ENCODE measurements around the gene C19orf81.
A peak's percentile ranks its signal among the peaks of the same experiment; 100 is the strongest.

Gene C19orf81

DNA sequence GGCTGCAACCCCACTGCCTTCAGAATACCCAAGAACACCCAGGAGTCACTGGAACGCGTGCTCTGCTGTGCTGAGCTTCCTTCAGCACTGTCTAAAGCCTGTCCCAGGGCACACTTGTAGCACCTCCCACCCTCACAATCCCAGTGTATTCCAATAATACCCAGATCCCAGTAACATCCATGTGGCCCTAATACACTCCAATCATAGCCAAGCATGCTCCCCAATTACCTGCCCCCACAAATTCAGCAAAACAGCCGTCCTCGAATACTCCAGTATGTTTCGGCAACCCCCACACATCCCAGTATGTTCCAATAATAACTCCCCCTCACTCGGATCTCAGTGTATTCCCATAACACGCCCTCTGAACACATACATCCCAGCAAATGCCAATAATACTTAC is 41.2 kb downstream of the C19orf81 start:
- DNase-seq, result no peak

- DNase-seq, result no peak
Observed at GRCh38 chr19:50693064-50693975, 44.1 kb downstream of the C19orf81 start.

DNA sequence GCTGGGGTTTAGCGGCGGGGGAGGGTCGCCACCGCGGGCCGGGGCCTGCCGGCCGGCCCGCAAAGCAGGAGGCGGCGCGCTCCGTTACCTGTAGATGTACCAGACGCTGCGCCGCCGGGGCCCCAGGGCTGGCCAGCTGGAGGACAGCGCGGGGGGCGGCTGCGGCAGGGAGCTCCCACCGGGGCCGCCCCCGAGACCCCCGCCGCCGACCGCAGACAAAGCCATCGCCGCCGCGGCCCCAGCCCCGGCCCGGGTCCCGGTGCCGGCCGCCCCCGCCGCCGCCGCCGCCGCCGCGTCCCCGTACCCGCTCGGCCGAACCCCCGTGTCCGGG is 45.5 kb downstream of the C19orf81 start:
- DNase-seq, result no peak

GRCh38 chr19:50695251-50696093 is 46.2 kb downstream of the C19orf81 start:
- DNase-seq, result no peak

- DNase-seq, result no peak
Observed at GRCh38 chr19:50696094-50696483, 46.8 kb downstream of the C19orf81 start.

- DNase-seq, result no peak
Observed at GRCh38 chr19:50697414-50698124, 48.3 kb downstream of the C19orf81 start.

GRCh38 chr19:50701367-50701985 is 52.2 kb downstream of the C19orf81 start:
- no peak for DNase-seq

- no peak for DNase-seq
Observed at GRCh38 chr19:50702158-50702870, 53.1 kb downstream of the C19orf81 start.

GRCh38 chr19:50702871-50703829 is 53.9 kb downstream of the C19orf81 start:
- no peak for DNase-seq

DNA sequence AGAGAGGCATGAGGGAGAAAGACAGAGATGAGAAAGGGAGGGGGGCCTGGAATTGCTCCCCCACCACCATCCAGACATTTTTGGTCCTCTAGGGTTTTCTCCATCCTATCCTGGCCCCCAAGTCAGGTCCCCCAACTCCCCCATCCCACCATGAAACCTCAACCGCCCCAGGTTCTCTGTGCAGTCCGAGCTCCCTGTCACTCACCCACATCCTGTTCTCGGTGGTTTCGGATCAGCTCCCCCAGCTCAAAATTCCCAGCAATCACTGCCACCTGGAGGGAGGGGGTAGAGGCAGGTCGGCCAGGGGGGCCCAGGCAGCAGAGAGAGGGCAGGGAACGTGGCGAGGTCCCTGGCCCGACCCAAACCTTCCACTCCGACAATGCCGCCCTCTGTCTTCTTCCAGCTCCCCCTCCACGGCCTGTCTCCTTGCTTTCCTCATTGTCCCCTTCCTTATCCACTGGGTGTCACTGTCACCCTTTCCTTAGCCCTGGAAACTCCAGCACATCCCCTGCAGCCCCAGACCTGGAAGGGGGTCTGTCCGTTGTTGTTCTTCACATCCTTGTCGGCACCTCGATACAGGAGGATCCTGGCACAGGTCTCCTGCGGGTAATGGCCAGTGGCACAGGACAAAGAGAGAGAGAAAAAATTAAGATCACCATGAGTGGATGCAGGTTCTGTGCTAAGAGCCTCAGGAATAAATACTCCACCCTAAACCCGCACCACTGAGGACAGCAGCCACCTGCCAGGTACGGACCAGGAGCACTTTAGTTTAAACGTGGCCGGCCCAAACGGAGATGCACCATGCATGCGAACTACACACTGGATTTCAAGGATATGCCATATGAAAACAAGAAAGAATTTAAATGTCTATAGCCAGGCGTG is 54.9 kb downstream of the C19orf81 start:
- no peak for DNase-seq

DNA sequence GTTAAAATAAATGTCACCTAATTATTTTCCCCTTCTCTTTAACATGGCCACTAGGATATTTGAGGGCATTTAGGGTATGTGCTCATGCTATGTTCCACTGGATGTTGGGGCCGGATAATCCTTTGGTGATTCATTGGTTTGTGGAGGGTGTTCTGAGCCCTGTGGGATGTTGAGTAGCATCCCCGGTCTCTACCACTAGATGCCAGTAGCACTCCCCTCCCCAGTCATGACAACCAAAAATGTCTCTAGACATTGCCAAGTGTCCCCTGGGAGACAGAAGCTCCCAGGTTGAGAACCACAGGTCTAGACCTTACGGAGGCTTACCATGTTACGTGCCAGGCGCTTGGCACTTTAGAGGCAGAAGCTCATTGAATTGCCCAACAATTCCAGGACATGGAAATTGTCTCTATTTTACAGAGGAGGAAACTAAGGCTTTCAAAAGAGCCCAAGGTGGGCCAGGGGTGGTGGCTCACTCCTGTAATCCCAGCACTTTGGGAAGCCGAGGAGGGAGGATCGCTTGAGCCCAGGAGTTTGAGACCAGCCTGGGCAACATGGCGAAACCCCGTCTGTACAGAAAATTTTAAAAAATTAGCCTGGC is 56.3 kb downstream of the C19orf81 start:
- DNase-seq, result peak; percentile 76

GRCh38 chr19:50706387-50706786 is 57.1 kb downstream of the C19orf81 start:
- no peak for DNase-seq

DNA sequence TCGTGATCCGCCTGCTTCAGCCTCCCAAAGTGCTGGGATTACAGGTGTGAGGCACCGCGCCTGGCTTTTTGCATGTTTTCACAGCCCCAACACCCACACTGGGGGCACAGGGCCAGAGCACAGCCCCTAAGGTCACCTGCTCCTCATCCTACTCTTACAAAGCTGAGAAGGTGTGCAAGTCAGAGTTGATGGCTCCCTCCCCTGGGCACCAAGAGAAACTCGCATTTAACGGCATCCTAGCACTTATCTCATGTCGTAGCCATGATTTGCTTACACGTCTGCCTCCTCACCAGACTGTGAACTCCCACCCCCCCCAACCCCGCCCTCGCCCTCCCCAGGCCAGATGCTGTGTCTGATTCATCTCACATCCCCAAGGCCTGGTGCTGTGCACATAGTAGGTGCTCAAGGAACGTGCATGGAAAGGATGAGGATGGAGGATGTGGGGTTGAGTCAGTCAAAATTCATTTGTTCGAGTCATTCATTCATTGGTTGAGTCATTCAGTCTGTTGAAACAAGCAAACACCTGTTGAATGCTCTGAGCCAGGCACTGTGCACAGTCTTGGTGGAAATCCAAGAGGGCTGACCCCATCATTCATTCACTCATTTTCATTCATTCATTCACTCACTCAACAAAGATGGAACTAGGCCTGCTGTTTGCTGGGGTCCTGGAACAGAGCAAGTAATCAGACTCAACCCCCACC is 59.1 kb downstream of the C19orf81 start:
- DNase-seq, result no peak
